IPS-18c (cell line): ENCODE measurements around the gene ZFP92.

Experiments
- H3K4me3 ChIP-seq: 2 replicates; pipeline ENCODE4 v1.7.0; 2013; ENCODE audit warnings: low read depth, mild to moderate bottlenecking, low read length, moderate library complexity; ENCODE audit not compliant: insufficient read depth
- H3K9me3 ChIP-seq: one replicate; pipeline ENCODE4 v1.6.1; 2013; ENCODE audit warnings: mild to moderate bottlenecking, low read length, moderate library complexity; ENCODE audit not compliant: control insufficient read depth, insufficient read depth

Gene ZFP92

GRCh38 chrX:153411255-153411987 is at the start of gene ZFP92:
Gene ZFP92 (plus strand): TSS chrX:153411472. CDS start chrX:153418323, 6,851 bp downstream.
- Histone ChIP-seq H3K9me3 (peaks cover 13% of the 10 kb centered on the region), H3K4me3 (peak within 1 kb of the TSS; percentile 28)

GRCh38 chrX:153361781-153362397 is 49.4 kb upstream of the ZFP92 start:
- no peak overlapping the region for H3K4me3 ChIP-seq

GRCh38 chrX:153365670-153366069 is 45.6 kb upstream of the ZFP92 start:
- no peak overlapping the region for H3K4me3 ChIP-seq

More at GRCh38 chrX:153361781-153362397, 49.4 kb upstream of the ZFP92 start:
- H3K9me3 ChIP-seq = peaks cover 10% of the 10 kb centered on the region

GRCh38 chrX:153366119-153366518 is 45.2 kb upstream of the ZFP92 start:
- H3K4me3 ChIP-seq = no peak overlapping the region
- peaks cover 2% of the 10 kb centered on the region for H3K9me3 ChIP-seq

More at GRCh38 chrX:153365670-153366069, 45.6 kb upstream of the ZFP92 start:
- H3K9me3 ChIP-seq = peaks cover 2% of the 10 kb centered on the region

GRCh38 chrX:153366878-153367538 is 44.3 kb upstream of the ZFP92 start:
- H3K4me3 ChIP-seq = no peak overlapping the region
- peaks cover 2% of the 10 kb centered on the region for H3K9me3 ChIP-seq

GRCh38 chrX:153370293-153371055 is 40.8 kb upstream of the ZFP92 start:
- Histone ChIP-seq H3K9me3 (peaks cover 3% of the 10 kb centered on the region), H3K4me3 (no peak overlapping the region)

- Histone ChIP-seq H3K4me3 (no peak overlapping the region), H3K9me3 (peaks cover 6% of the 10 kb centered on the region)
Measured at GRCh38 chrX:153371256-153371655, 40.0 kb upstream of the ZFP92 start.

GRCh38 chrX:153372949-153373348 is 38.3 kb upstream of the ZFP92 start:
- Histone ChIP-seq H3K4me3 (no peak overlapping the region), H3K9me3 (peaks cover 8% of the 10 kb centered on the region)

- Histone ChIP-seq H3K9me3 (peaks cover 14% of the 10 kb centered on the region), H3K4me3 (no peak overlapping the region)
Measured at GRCh38 chrX:153374426-153374825, 36.8 kb upstream of the ZFP92 start.

GRCh38 chrX:153375571-153375970 is 35.7 kb upstream of the ZFP92 start:
- Histone ChIP-seq H3K4me3 (no peak overlapping the region; the same call in 1 of the 2 replicates), H3K9me3 (peaks cover 17% of the 10 kb centered on the region)

- Histone ChIP-seq H3K4me3 (no peak overlapping the region), H3K9me3 (peaks cover 35% of the 10 kb centered on the region)
Measured at GRCh38 chrX:153377727-153378126, 33.5 kb upstream of the ZFP92 start.

- Histone ChIP-seq H3K4me3 (no peak overlapping the region), H3K9me3 (peaks cover 39% of the 10 kb centered on the region)
Measured at GRCh38 chrX:153378607-153379006, 32.7 kb upstream of the ZFP92 start.

- H3K4me3 ChIP-seq = no peak overlapping the region
- peaks cover 46% of the 10 kb centered on the region for H3K9me3 ChIP-seq
Measured at GRCh38 chrX:153379508-153379907, 31.8 kb upstream of the ZFP92 start.

- Histone ChIP-seq H3K9me3 (peaks cover 50% of the 10 kb centered on the region), H3K4me3 (no peak overlapping the region)
Measured at GRCh38 chrX:153379971-153380581, 31.2 kb upstream of the ZFP92 start.

- H3K9me3 ChIP-seq = peaks cover 45% of the 10 kb centered on the region
Measured at GRCh38 chrX:153380691-153381090, 30.6 kb upstream of the ZFP92 start.

GRCh38 chrX:153381684-153382532 is 29.4 kb upstream of the ZFP92 start:
- no peak overlapping the region; the same call in 1 of the 2 replicates for H3K4me3 ChIP-seq
- peaks cover 44% of the 10 kb centered on the region for H3K9me3 ChIP-seq

More at GRCh38 chrX:153380691-153381090, 30.6 kb upstream of the ZFP92 start:
- H3K4me3 ChIP-seq = no peak overlapping the region
